Epithelial cell of esophagus (primary cell): ENCODE measurements around the gene MMS22L.
A peak's percentile ranks its signal among the peaks of the same experiment; 100 is the strongest.

Experiments
- DNase-seq: peaks from one replicate; pipeline ENCODE4 v3.0.0; 2010; ENCODE audit warnings: low read depth
- H3K4me3 ChIP-seq: 2 replicates; pipeline ENCODE4 v1.5.1; 2011; ENCODE audit warnings: mild to moderate bottlenecking, low read length, control low read depth
- TF ChIP-seq, protein P1 (sequence below): IDR thresholded peaks from 2 replicates; pipeline ENCODE4 v1.5.1; 2011; ENCODE audit warnings: low read depth, mild to moderate bottlenecking, low read length, control low read depth, inconsistent platforms; ENCODE audit not compliant: insufficient read depth; ENCODE audit errors: missing control alignments

Gene MMS22L

DNA sequence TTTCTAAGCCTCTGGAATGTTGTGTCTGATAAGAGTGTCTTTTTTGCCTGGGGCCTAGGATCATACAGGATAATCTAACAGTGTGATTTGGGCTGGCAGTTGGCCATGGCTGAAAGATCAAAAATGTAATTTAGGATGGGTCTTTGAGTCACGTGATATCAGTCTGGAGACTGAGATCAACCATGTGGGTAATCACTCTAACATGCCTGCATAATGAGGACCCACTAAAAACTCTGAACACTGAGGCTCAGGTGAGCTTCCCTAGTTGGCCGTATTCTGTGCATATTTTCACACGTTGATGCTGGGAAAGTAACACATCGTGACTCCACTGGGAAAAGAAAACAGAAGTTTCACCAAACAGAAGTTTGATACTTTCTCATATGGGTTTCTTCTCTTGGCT lies 6.3 kb upstream of the MMS22L start:
- TF ChIP-seq, protein P1, sequence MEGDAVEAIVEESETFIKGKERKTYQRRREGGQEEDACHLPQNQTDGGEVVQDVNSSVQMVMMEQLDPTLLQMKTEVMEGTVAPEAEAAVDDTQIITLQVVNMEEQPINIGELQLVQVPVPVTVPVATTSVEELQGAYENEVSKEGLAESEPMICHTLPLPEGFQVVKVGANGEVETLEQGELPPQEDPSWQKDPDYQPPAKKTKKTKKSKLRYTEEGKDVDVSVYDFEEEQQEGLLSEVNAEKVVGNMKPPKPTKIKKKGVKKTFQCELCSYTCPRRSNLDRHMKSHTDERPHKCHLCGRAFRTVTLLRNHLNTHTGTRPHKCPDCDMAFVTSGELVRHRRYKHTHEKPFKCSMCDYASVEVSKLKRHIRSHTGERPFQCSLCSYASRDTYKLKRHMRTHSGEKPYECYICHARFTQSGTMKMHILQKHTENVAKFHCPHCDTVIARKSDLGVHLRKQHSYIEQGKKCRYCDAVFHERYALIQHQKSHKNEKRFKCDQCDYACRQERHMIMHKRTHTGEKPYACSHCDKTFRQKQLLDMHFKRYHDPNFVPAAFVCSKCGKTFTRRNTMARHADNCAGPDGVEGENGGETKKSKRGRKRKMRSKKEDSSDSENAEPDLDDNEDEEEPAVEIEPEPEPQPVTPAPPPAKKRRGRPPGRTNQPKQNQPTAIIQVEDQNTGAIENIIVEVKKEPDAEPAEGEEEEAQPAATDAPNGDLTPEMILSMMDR = no peak
- no peak overlapping the region for H3K4me3 ChIP-seq
- DNase-seq = no peak

DNA sequence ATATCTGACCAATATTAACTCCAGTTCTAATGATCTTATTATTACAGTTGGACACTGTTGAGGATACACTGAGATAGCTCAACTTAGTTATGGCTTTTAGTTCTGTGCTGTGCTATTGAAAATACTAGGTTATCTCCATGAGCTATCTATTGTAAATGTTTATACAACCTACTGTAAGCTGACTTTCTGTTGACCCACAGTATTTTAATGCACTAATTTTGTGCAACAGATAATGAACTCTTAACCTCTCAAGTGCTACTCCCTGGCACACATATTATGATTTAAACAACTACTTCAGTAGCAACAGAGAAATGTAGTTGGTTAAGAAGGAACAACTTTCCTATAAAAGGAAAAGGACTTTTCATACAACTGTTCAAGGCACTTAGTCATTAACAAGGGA lies 5.2 kb upstream of the MMS22L start:
- TF ChIP-seq, protein P1 = no peak
- no peak for DNase-seq
- H3K4me3 ChIP-seq = no peak overlapping the region

DNA sequence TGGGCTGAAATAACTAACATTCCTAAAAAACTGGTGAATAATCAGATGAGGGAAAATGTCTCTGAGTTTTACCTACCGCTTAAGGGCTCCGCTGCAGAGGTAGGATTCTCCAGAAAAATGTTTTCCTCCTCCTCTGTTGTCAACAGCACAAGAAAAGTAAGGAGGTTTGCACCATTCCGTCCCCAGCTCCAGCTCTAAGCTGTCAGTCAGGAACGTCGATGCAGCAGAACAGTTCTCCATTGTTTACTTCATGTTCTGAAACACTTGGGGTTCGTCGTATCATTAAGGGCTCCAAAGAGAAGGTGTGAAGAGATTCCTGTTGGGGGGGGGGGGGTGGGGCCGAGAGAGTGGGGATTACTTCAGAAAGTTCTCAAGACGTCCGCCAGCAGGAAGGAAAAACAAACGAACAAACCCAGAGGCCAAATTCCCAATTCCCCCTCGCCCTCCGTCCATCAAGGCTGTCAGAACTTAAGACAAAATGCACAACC lies 734 bp downstream of the MMS22L start:
- DNase-seq = no peak
- TF ChIP-seq, protein P1 = no peak
- peak overlapping the region; percentile 91 for H3K4me3 ChIP-seq

DNA sequence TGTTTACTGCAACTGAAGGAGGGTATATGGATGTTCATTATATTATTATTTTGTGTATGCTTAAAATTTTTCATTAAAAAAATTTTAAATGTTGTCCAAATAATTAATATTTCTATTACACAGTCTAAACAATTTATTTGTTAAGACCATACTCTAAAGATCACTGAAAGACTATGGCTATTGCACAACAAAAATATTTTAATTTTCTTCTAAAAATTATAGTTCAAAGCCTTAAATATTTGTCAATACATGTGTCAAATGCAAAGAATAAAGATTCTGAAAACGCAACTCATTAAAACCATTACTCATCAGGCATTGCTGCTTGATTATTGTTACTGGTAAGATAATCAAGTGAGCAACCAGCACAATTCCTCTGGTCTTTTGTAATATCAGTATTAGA lies 2.2 kb downstream of the MMS22L start:
- TF ChIP-seq, protein P1 = no peak
- DNase-seq = peak; percentile 11
- no peak overlapping the region for H3K4me3 ChIP-seq

DNA sequence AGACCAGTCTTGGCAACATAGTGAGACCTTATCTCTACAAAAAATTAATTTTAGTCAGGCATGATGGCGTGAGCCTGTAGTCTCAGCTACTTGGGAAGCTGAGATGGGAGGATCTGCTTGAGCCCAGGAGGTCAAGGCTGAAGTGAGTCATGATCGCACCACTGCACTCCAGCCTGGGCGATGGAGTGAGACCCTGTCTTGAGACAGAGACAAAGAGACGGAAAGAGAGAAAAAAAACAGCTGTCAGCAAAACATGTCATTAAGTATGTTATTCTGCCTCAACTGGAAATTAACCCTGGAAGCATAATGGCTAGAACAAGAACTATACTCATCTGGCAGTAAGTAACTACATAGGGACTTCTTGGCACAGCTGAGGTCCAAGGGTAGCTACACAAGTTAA lies 7.2 kb downstream of the MMS22L start:
- TF ChIP-seq, protein P1 = no peak
- DNase-seq = no peak

DNA sequence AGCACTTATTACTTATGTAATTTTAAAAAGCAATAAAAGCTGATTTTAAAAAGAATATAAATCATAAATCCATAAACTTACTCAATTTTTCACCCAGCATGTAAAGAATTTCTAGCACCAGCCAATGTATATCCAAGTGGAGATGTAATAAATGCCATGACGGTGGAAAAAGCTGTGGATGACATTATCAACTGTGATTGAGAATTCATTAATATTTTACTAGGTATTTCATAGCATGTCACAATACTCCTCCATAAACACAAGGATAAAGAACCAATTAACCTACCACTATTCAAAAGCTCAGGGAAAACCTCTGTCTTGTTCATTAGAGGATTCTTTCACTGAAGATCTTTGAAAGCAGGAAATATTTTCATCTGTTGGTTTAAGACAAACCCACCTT lies 13.2 kb downstream of the MMS22L start:
- no peak for DNase-seq
- H3K4me3 ChIP-seq = no peak overlapping the region
- TF ChIP-seq, protein P1 = no peak

More for the DNA sequence above, 7.2 kb downstream of the MMS22L start:
- H3K4me3 ChIP-seq = no peak overlapping the region

DNA sequence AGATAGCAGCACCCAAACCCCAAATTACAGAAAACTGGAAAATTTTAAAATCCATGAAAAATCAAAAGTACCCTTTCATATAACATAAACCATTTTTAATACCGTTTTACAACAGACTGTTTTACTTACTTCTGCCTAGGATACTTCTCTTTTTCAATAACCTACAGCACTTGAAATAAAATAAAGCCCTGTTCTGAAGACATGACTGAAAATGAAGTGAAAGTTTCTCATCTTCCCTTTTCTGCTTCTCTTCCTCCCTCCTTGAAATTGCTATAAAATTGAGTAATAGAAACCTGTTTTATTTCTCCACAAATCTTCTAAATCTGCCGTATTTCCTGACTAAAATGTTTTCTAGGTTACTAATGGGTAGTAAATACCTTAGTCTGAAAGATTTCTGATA lies 20.3 kb downstream of the MMS22L start:
- TF ChIP-seq, protein P1 = no peak
- DNase-seq = no peak
- no peak overlapping the region for H3K4me3 ChIP-seq
